GM19324 (cell line): ENCODE data around the gene ELOVL7.
"Not testable (repeated sequence)": the region's sequence is repeated elsewhere in the genome, so short reads cannot be mapped to it uniquely, and the experiment has no call there.

Experiments
- ATAC-seq: cut with Tn5 transposase; IDR thresholded peaks from one replicate; pipeline ENCODE4 v1.9.1; 2021; ENCODE audit warnings: mild to moderate bottlenecking, moderate library complexity; ENCODE audit not compliant: unreplicated experiment, low FRiP score

ELOVL7 gene

GRCh38 chr5:60843936-60844905 lies at the start of gene ELOVL7:
Gene ELOVL7 (minus strand): TSS chr5:60844269. CDS start chr5:60787397, 56,872 bp downstream.
- ATAC-seq: peak; percentile 92

- ATAC-seq: no peak
These were observed 49.5 kb upstream of the ELOVL7 start for GRCh38 chr5:60893521-60893920.

- ATAC-seq: no peak
These were observed 47.6 kb upstream of the ELOVL7 start for GRCh38 chr5:60891667-60892066.

- ATAC-seq: no peak
These were observed 44.4 kb upstream of the ELOVL7 start for GRCh38 chr5:60888359-60889061.

- no peak for ATAC-seq
These were observed 43.7 kb upstream of the ELOVL7 start for GRCh38 chr5:60887746-60888145.

GRCh38 chr5:60887096-60887495 lies 43.0 kb upstream of the ELOVL7 start:
- ATAC-seq: no peak

- ATAC-seq: no peak
These were observed 42.1 kb upstream of the ELOVL7 start for GRCh38 chr5:60886158-60886557.

GRCh38 chr5:60883229-60883628 lies 39.2 kb upstream of the ELOVL7 start:
- no peak for ATAC-seq

- no peak for ATAC-seq
These were observed 28.8 kb upstream of the ELOVL7 start for GRCh38 chr5:60872892-60873291.

- no peak for ATAC-seq
These were observed 26.8 kb upstream of the ELOVL7 start for GRCh38 chr5:60870857-60871256.

GRCh38 chr5:60860572-60860971 lies 16.5 kb upstream of the ELOVL7 start:
- ATAC-seq: not testable (repeated sequence)

GRCh38 chr5:60856066-60856465 lies 12.0 kb upstream of the ELOVL7 start:
- ATAC-seq: no peak

- ATAC-seq: no peak
These were observed 8.9 kb upstream of the ELOVL7 start for GRCh38 chr5:60852940-60853339.

- no peak for ATAC-seq
These were observed 8.2 kb upstream of the ELOVL7 start for GRCh38 chr5:60852317-60852716.

- ATAC-seq: no peak
These were observed 7.6 kb upstream of the ELOVL7 start for GRCh38 chr5:60851626-60852025.

- ATAC-seq: no peak
These were observed 2.2 kb upstream of the ELOVL7 start for GRCh38 chr5:60846298-60846697.

- ATAC-seq: peak; percentile 27
These were observed 608 bp downstream of the ELOVL7 start for GRCh38 chr5:60843386-60843935.

GRCh38 chr5:60842871-60843385 lies 1.1 kb downstream of the ELOVL7 start:
- ATAC-seq: no peak

GRCh38 chr5:60841361-60841760 lies 2.7 kb downstream of the ELOVL7 start:
- ATAC-seq: no peak

GRCh38 chr5:60836131-60836530 lies 7.9 kb downstream of the ELOVL7 start:
- no peak for ATAC-seq

GRCh38 chr5:60835554-60835953 lies 8.5 kb downstream of the ELOVL7 start:
- ATAC-seq: no peak
